Measurements from ENCODE around the gene NAT14. TPM values are rescaled to one million over a fixed set of nuclear protein-coding genes. Genes with fewer than 3 reads are reported as not detected.

The NAT14 gene
- total RNA-seq, result 13.7 and 20.4 TPM in 2 replicates

DNA sequence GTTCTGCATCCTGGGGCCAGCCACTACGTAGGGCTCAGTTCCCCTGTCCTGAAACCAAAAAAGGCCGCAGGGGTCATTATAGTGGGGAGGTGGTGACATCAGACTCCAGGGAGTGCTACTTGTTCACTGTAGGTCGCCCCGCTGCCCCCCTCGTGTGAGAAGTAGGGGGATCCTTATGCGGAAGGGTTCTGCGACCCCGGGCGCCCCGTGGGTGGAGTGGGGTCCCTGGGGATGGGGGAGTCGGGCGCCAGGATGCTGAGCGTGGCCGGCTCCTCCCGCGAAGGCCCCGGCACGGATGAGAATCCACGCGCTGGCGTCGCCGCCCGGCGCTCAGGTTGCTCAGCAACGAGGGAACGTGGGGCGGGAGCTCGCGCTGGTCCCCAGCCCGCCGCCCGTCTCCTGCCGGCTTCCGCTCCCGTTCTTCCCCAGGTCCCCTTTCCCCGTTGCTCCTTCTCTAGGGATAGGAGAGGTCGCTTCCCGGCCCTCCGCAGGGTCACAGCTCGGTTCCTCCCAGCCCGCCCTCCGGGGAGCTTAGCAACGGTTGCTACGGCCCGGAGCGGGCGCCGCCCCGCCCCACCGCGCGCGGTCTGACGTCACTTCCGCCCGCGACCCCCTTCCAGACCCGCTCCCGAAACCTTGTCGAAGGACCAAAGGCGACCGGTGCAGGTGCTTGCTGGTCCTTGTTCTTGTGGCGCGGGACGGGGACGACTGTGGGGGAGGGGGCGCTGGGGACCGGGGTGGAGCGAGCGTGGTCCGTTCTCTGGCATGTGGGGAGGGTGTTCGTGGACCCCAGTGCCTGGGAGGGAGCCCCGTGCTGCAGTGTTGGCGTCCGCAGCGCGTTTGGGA, at the start of gene NAT14:
Gene NAT14, plus strand, starts transcription at position 596 of the 846 bp plus-strand sequence. CDS start 521 bp downstream, outside the sequence.

DNA sequence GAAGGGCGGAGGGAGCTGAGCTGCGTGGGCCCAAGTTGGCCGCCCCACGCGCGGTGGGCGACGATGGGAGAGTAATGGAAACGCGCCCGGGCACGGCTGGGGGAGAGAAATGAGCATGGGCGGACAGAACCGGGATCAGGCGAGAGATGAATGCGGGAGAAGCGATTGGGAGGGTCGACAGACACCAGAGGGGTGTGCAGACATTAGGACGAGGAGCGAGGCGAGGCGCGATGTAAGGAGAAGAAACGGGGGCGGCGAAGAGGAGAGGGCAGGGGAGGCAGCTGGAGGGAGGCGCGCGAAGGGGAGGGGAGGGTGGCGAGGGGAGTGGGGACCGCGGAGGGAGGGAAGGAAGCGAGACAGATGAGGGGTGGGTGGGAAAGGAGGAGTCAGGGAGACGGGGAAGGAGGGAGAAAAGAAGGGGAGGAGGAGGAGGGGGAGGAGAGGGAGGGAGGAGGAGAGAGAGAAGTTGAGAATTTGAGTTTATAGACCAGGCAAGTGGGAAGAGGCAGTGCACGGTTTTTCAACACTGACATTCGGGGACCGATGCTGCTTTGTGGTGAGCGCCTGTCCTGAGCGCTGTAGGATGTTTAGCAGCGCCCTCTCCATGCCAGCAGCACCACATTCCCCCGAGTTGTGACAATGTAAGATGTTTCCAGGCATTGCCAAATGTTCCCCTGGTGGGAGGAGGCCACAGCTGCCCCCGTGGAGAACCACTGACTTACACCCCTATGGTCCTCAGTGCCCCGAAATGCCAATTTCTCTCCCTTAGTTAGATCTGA, 41.8 kb upstream of the NAT14 start, which contains the start of gene SHISA7:
Gene SHISA7, minus strand, starts transcription at position 256 of the 779 bp plus-strand sequence. CDS start 437 bp downstream, outside the sequence.

GRCh38 chr19:55461259-55461973, 23.6 kb upstream of the NAT14 start, which contains the start of gene ISOC2:
TSS of gene ISOC2 (minus strand) at chr19:55461642. CDS start at chr19:55456486, 5,156 bp downstream.

GRCh38 chr19:55464662-55465054, 20.3 kb upstream of the NAT14 start, which contains the start of gene C19orf85:
TSS of gene C19orf85 (minus strand) at chr19:55464751. CDS start at chr19:55464554, 197 bp downstream.

GRCh38 chr19:55476100-55476775, 8.8 kb upstream of the NAT14 start, which contains the start of gene ZNF628:
TSS of gene ZNF628 (plus strand) at chr19:55476617. CDS start at chr19:55479911, 3,294 bp downstream.

DNA sequence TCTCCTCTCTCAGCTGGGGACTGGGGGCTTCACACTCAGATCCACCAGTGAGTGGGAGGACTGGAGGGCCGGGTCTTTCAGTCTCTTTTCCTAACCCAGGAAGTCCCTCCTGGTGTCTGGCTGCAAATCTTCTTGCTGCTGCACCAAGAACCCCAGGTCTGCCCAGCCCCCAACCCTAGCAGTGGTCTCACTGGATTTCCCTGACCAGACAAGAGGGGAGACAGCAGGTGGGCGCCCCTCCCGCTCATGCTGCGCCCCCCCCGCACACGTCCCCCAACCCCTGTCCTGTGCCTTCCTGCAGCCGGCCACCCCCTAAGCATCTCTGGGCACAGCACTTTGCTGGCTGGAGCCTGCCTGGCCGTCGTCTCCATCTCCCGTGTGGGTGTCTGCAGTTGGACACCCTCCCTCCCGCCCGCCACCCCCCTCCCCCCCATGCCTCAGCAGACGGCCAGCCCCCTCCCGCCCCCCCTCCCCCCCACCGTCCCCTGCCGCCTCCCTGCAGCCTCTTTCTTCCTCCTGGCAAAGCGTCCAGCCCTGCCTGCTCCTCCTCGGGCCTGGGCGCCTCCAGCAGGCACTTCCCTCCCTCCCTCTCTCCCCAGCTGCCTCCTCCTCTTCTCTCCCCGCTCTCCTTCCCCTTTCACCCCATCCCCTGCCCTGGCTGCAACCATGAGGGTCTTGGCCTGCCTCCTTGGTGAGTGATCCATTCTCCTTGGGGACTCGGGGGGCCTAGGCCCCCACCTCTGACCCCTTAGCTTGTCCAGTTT, 3.1 kb downstream of the NAT14 start, which contains the start of gene SSC5D:
Gene SSC5D, plus strand, starts transcription at position 513 of the 764 bp plus-strand sequence. Its CDS starts 154 bp downstream, at position 667.

Other genes with a start within 250 kb of the NAT14 start
- 45.7 and 65.7 TPM in 2 replicates for gene PPP6R1, start 226.2 kb upstream of the NAT14 start, total RNA-seq
- gene HSPBP1, start 205.1 kb upstream of the NAT14 start, total RNA-seq, result 21.6 and 27.4 TPM in 2 replicates
- 10.8 and 10.9 TPM in 2 replicates for gene BRSK1, start 201.2 kb upstream of the NAT14 start, total RNA-seq
- not detected in 2 replicates for gene TMEM150B, start 159.8 kb upstream of the NAT14 start, total RNA-seq
- gene KMT5C, start 145.3 kb upstream of the NAT14 start, total RNA-seq, result 5.0 and 7.8 TPM in 2 replicates
- not detected in 2 replicates for gene COX6B2, start 130.5 kb upstream of the NAT14 start, total RNA-seq
- gene GARIN5B, start 121.9 kb upstream of the NAT14 start, total RNA-seq, result 0.10 TPM in 1 of 2 replicates, not detected in the other
- 4.1 and 13.9 TPM in 2 replicates for gene IL11, start 114.7 kb upstream of the NAT14 start, total RNA-seq
- not detected in 2 replicates for gene TMEM190, start 108.4 kb upstream of the NAT14 start, total RNA-seq
- 0.23 and 0.39 TPM in 2 replicates for gene TMEM238, start 100.9 kb upstream of the NAT14 start, total RNA-seq
- 184 and 218 TPM in 2 replicates for gene RPL28, start 99.3 kb upstream of the NAT14 start, total RNA-seq
- gene UBE2S, start 77.4 kb upstream of the NAT14 start, total RNA-seq, result 66.7 and 71.0 TPM in 2 replicates
- not detected in 2 replicates for gene SHISA7, start 41.9 kb upstream of the NAT14 start, total RNA-seq
- 36.7 and 40.1 TPM in 2 replicates for gene ISOC2, start 23.5 kb upstream of the NAT14 start, total RNA-seq
- not detected in 2 replicates for gene C19orf85, start 20.4 kb upstream of the NAT14 start, total RNA-seq
- 1.2 and 2.7 TPM in 2 replicates for gene ZNF628, start 8.6 kb upstream of the NAT14 start, total RNA-seq
- gene SSC5D, start 3.2 kb downstream of the NAT14 start, total RNA-seq, result 39.3 and 40.5 TPM in 2 replicates
- gene SBK2, start 51.9 kb downstream of the NAT14 start, total RNA-seq, result 0.13 TPM in 1 of 2 replicates, not detected in the other
- gene SBK3, start 60.4 kb downstream of the NAT14 start, total RNA-seq, result 0.07 TPM in 2 replicates
- 4.1 and 9.1 TPM in 2 replicates for gene ZNF579, start 95.7 kb downstream of the NAT14 start, total RNA-seq
- 3.8 and 5.0 TPM in 2 replicates for gene FIZ1, start 114.3 kb downstream of the NAT14 start, total RNA-seq
- 9.5 and 13.1 TPM in 2 replicates for gene ZNF524, start 115.1 kb downstream of the NAT14 start, total RNA-seq
- 2.5 and 5.1 TPM in 2 replicates for gene ZNF865, start 120.5 kb downstream of the NAT14 start, total RNA-seq
- gene ZNF784, start 139.4 kb downstream of the NAT14 start, total RNA-seq, result 3.9 and 5.1 TPM in 2 replicates
- 7.1 and 8.8 TPM in 2 replicates for gene ZNF580, start 155.8 kb downstream of the NAT14 start, total RNA-seq
- gene ZNF581, start 158.5 kb downstream of the NAT14 start, total RNA-seq, result 16.6 and 24.6 TPM in 2 replicates
- gene CCDC106, start 163.0 kb downstream of the NAT14 start, total RNA-seq, result 10.7 and 13.3 TPM in 2 replicates
- 103 and 111 TPM in 2 replicates for gene U2AF2, start 169.8 kb downstream of the NAT14 start, total RNA-seq
- 130 and 144 TPM in 2 replicates for gene EPN1, start 190.0 kb downstream of the NAT14 start, total RNA-seq